Astrocyte (in vitro differentiated cells and primary cell): Measurements from ENCODE around the gene CTBP2. TPM values are rescaled to one million over a fixed set of nuclear protein-coding genes. Genes with fewer than 3 reads are reported as not detected.

ENCODE experiments used
- DNase-seq: peaks from one replicate; pipeline ENCODE4 v3.0.0-alpha.2; 2010; ENCODE audit warnings: low read depth
- FAIRE-seq: peaks from 2 replicates; lab custom pipeline; 2011; peaks lifted over from hg19 to GRCh38; lab: Jason Lieb, UNC
- H2AFZ ChIP-seq: 2 replicates; pipeline ENCODE4 v1.6.0; 2012; ENCODE audit warnings: low read depth, low read length, inconsistent platforms
- H3K27ac ChIP-seq: 2 replicates; pipeline ENCODE4 v1.5.1; 2011; ENCODE audit warnings: low read depth, low read length, inconsistent platforms
- H3K27me3 ChIP-seq: 2 replicates; pipeline ENCODE4 v1.6.0; 2011; ENCODE audit warnings: low read length, inconsistent platforms; ENCODE audit not compliant: insufficient read depth
- H3K36me3 ChIP-seq: 2 replicates; pipeline ENCODE4 v1.5.1; 2011; ENCODE audit warnings: low read length, inconsistent platforms; ENCODE audit not compliant: insufficient read depth
- H3K4me1 ChIP-seq: 2 replicates; pipeline ENCODE4 v1.5.1; 2011; ENCODE audit warnings: low read length, inconsistent platforms; ENCODE audit not compliant: insufficient read depth
- H3K4me2 ChIP-seq: 2 replicates; pipeline ENCODE4 v1.6.0; 2012; ENCODE audit warnings: low read length, inconsistent platforms
- H3K4me3 ChIP-seq: 2 replicates; pipeline ENCODE4 v1.5.1; 2011; ENCODE audit warnings: low read depth, mild to moderate bottlenecking, low read length, inconsistent platforms; ENCODE audit not compliant: insufficient read depth
- H3K79me2 ChIP-seq: 2 replicates; pipeline ENCODE4 v1.6.0; 2012; ENCODE audit warnings: mild to moderate bottlenecking, low read length, inconsistent platforms; ENCODE audit not compliant: insufficient read depth
- H3K9ac ChIP-seq: 2 replicates; pipeline ENCODE4 v1.6.0; 2012; ENCODE audit warnings: mild to moderate bottlenecking, low read length, inconsistent platforms
- H3K9me3 ChIP-seq: 2 replicates; pipeline ENCODE4 v1.5.1; 2012; ENCODE audit warnings: low read depth, mild to moderate bottlenecking, low read length, inconsistent platforms; ENCODE audit not compliant: insufficient read depth
- H4K20me1 ChIP-seq: 2 replicates; pipeline ENCODE4 v1.6.0; 2012; ENCODE audit warnings: low read length, inconsistent platforms; ENCODE audit not compliant: insufficient read depth
- H3K27ac Mint-ChIP-seq: one replicate; pipeline ENCODE4 v1.8.0; 2021; ENCODE audit warnings: mild to moderate bottlenecking, mixed read lengths; ENCODE audit not compliant: unreplicated experiment
- H3K27me3 Mint-ChIP-seq: one replicate; pipeline ENCODE4 v1.8.0; 2021; ENCODE audit warnings: low read depth, mixed read lengths; ENCODE audit not compliant: unreplicated experiment
- H3K36me3 Mint-ChIP-seq: one replicate; pipeline ENCODE4 v1.8.0; 2021; ENCODE audit warnings: low read depth, mixed read lengths; ENCODE audit not compliant: unreplicated experiment
- H3K4me1 Mint-ChIP-seq: one replicate; pipeline ENCODE4 v1.8.0; 2021; ENCODE audit warnings: low read depth, mixed read lengths; ENCODE audit not compliant: unreplicated experiment
- H3K4me3 Mint-ChIP-seq: one replicate; pipeline ENCODE4 v1.8.0; 2021; ENCODE audit warnings: mild to moderate bottlenecking, moderate library complexity, mixed read lengths; ENCODE audit not compliant: unreplicated experiment
- H3K9me3 Mint-ChIP-seq: one replicate; pipeline ENCODE4 v1.8.0; 2021; ENCODE audit warnings: mild to moderate bottlenecking, mixed read lengths; ENCODE audit not compliant: unreplicated experiment
- EZH2 ChIP-seq: IDR thresholded peaks from 2 replicates; pipeline ENCODE4 v1.6.1; 2012; ENCODE audit warnings: mild to moderate bottlenecking, low read length, inconsistent platforms; ENCODE audit not compliant: insufficient read depth
- total RNA-seq: library from RNA; stranded (reverse); gene quantifications from 2 replicates; pipeline ENCODE4 v1.2.1, GENCODE V29; 2021
- TF ChIP-seq, protein P1 (sequence below): IDR thresholded peaks from 2 replicates; pipeline ENCODE4 v1.5.1; 2011; ENCODE audit warnings: low read depth, mild to moderate bottlenecking, inconsistent platforms, low read length, moderate library complexity; ENCODE audit not compliant: insufficient read depth

The CTBP2 gene
- total RNA-seq, 1 donor from 2014 or later: 109 TPM

DNA sequence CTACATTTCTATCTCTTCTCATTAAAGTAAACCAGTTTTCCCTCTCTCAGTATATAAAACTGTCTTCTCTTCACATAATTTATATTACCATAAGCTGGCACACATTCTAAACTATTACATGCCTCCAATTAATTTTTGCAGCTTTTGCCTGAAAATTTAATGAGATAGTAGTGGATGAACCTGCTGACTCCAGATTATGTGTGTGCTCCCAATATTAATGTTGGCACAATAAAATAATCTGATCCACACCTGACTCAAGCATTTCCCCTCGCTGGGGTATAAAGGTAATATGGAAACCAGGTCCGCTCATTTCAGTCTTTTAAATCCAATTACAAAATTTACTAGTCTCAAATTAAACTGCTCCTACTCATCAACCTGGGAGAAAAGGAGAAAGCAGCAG lies 63.4 kb downstream of the CTBP2 start:
- Histone ChIP-seq H3K4me1 (peaks cover 25% of the 10 kb centered on the region), H3K79me2 (peaks cover 98% of the 10 kb centered on the region), H3K9me3 (no peaks in the 10 kb centered on the region), H3K9ac (no peak overlapping the region), H3K27me3 (no peaks in the 10 kb centered on the region), H2AFZ (no peak overlapping the region), H4K20me1 (peaks cover 91% of the 10 kb centered on the region), H3K36me3 (no peaks in the 10 kb centered on the region), H3K27ac (no peak overlapping the region), H3K4me2 (no peak overlapping the region), H3K4me3 (no peak overlapping the region)
- TF ChIP-seq, protein P1, sequence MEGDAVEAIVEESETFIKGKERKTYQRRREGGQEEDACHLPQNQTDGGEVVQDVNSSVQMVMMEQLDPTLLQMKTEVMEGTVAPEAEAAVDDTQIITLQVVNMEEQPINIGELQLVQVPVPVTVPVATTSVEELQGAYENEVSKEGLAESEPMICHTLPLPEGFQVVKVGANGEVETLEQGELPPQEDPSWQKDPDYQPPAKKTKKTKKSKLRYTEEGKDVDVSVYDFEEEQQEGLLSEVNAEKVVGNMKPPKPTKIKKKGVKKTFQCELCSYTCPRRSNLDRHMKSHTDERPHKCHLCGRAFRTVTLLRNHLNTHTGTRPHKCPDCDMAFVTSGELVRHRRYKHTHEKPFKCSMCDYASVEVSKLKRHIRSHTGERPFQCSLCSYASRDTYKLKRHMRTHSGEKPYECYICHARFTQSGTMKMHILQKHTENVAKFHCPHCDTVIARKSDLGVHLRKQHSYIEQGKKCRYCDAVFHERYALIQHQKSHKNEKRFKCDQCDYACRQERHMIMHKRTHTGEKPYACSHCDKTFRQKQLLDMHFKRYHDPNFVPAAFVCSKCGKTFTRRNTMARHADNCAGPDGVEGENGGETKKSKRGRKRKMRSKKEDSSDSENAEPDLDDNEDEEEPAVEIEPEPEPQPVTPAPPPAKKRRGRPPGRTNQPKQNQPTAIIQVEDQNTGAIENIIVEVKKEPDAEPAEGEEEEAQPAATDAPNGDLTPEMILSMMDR: no peak
- Mint-ChIP-seq H3K9me3 (no peaks in the 10 kb centered on the region), H3K27me3 (no peaks in the 10 kb centered on the region), H3K4me1 (peaks cover 52% of the 10 kb centered on the region), H3K36me3 (peaks cover 8% of the 10 kb centered on the region), H3K4me3 (no peak overlapping the region), H3K27ac (no peak overlapping the region)
- FAIRE-seq (no peak), DNase-seq (no peak)

DNA sequence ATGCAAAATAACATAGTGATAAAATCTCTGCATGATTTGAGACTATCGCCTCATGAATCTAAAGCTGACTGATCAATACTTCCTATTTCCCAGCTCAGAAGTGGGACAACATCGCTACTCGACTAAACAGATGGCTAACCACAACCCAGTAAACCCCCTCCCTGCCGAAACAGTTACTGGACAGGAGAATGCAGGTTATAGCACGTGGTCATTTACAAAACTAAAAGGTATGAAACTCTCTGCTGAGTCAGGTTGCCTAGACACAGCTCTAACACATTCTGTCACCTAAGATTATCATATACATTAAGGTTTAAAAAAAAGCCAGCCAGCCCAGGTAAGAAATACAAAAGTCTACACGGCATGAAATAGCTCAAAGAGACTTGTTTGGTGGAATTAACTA lies 64.0 kb downstream of the CTBP2 start:
- Histone ChIP-seq H2AFZ (no peak overlapping the region), H3K9ac (no peak overlapping the region), H3K4me1 (peaks cover 23% of the 10 kb centered on the region), H3K79me2 (peaks cover 98% of the 10 kb centered on the region), H3K36me3 (no peaks in the 10 kb centered on the region), H3K9me3 (no peaks in the 10 kb centered on the region), H3K27ac (no peak overlapping the region), H4K20me1 (peaks cover 91% of the 10 kb centered on the region), H3K27me3 (no peaks in the 10 kb centered on the region), H3K4me2 (no peak overlapping the region), H3K4me3 (no peak overlapping the region)
- Mint-ChIP-seq H3K36me3 (peaks cover 5% of the 10 kb centered on the region), H3K4me3 (peak overlapping the region; percentile 40), H3K27ac (peak overlapping the region; percentile 66), H3K27me3 (no peaks in the 10 kb centered on the region), H3K4me1 (peaks cover 52% of the 10 kb centered on the region), H3K9me3 (no peaks in the 10 kb centered on the region)
- peak; percentile 45 for FAIRE-seq
- TF ChIP-seq, protein P1: no peak
- TF ChIP-seq EZH2: no peak
- no peak for DNase-seq

DNA sequence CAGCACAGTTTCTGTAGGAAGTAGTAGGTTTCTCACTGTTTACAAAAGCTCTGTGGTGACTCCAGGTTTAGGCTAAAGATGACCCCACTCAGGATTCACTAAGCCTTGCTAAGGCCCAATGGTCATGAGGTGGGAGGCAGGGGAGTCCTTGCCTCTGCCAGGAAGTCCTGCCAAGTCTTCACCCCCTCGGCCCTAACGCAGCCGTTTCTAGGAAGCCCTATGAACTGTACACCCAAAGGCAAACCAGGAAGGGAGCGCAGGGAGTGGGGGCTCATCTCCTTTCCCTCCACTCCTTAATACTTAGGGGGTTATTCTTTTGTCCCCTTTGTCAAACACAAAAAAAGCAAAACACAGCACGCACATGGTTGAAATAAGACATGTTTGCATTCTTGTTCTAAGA lies 64.6 kb downstream of the CTBP2 start:
- no peak for FAIRE-seq

More for the DNA sequence above, 64.6 kb downstream of the CTBP2 start:
- H3K9me3 ChIP-seq: no peaks in the 10 kb centered on the region
- H3K4me1 ChIP-seq: peaks cover 23% of the 10 kb centered on the region
- no peak overlapping the region for H3K9ac ChIP-seq
- peaks cover 91% of the 10 kb centered on the region for H4K20me1 ChIP-seq
- H3K4me2 ChIP-seq: no peak overlapping the region
- H3K4me1 Mint-ChIP-seq: peaks cover 55% of the 10 kb centered on the region
- no peaks in the 10 kb centered on the region for H3K27me3 ChIP-seq
- H3K27ac ChIP-seq: no peak overlapping the region
- no peaks in the 10 kb centered on the region for H3K36me3 ChIP-seq
- peak overlapping the region; percentile 66 for H3K27ac Mint-ChIP-seq
- no peaks in the 10 kb centered on the region for H3K27me3 Mint-ChIP-seq
- TF ChIP-seq, protein P1: no peak
- no peak for TF ChIP-seq EZH2
- H3K9me3 Mint-ChIP-seq: no peaks in the 10 kb centered on the region
- DNase-seq: no peak
- peak overlapping the region; percentile 40 for H3K4me3 Mint-ChIP-seq
- H2AFZ ChIP-seq: no peak overlapping the region
- H3K4me3 ChIP-seq: no peak overlapping the region
- H3K36me3 Mint-ChIP-seq: peaks cover 5% of the 10 kb centered on the region
- H3K79me2 ChIP-seq: peaks cover 98% of the 10 kb centered on the region
